HFFc6 (cell line): ENCODE measurements around the gene MEX3D. TPM values are rescaled to one million over a fixed set of nuclear protein-coding genes. Genes with fewer than 3 reads are reported as not detected.

ENCODE experiments used
- DNase-seq: peaks from one replicate; pipeline ENCODE4 v3.0.0-alpha.2; 2018
- H3K27ac Mint-ChIP-seq: 2 replicates; pipeline ENCODE4 v1.8.0; 2020; ENCODE audit warnings: mild to moderate bottlenecking, mixed read lengths
- H3K27me3 Mint-ChIP-seq: 2 replicates; pipeline ENCODE4 v1.8.0; 2021; ENCODE audit warnings: mild to moderate bottlenecking, moderate library complexity, mixed read lengths; ENCODE audit not compliant: insufficient read depth
- H3K36me3 Mint-ChIP-seq: 2 replicates; pipeline ENCODE4 v1.8.0; 2021; ENCODE audit warnings: low read depth, mixed read lengths
- H3K4me1 Mint-ChIP-seq: 2 replicates; pipeline ENCODE4 v1.8.0; 2020; ENCODE audit warnings: low read depth, mixed read lengths
- H3K4me3 Mint-ChIP-seq: 2 replicates; pipeline ENCODE4 v1.8.0; 2020; ENCODE audit warnings: mild to moderate bottlenecking, moderate library complexity, mixed read lengths
- H3K9me3 Mint-ChIP-seq: 2 replicates; pipeline ENCODE4 v1.8.0; 2020; ENCODE audit warnings: mild to moderate bottlenecking, mixed read lengths
- CTCF ChIP-seq: fragments of 200-600 bp; sonication (generic); IDR thresholded peaks from 2 replicates; pipeline ENCODE4 v1.5.0; 2021; ENCODE audit warnings: antibody characterized with exemption, mild to moderate bottlenecking
- total RNA-seq, 6 experiments: library from RNA; stranded (reverse); fragmentation: NEBNext Ultra II Directional; extraction: Animal tissue kit (Norgen Biotek cat#: 25700); gene quantifications; 2 replicates in 1 of 6; 3 replicates in 5 of 6; pipeline ENCODE4 v1.2.3, GENCODE V29; 2021

Gene MEX3D
- total RNA-seq, 6 experiments from 2014 or later, result 28.6 to 36.7 (median 31.4) TPM

GRCh38 chr19:1510807-1511206 lies 57.3 kb downstream of the MEX3D start:
- Mint-ChIP-seq H3K36me3 (no peaks in the 10 kb centered on the region; the same call in 1 of the 2 replicates), H3K9me3 (0 out of 2 replicates have a peak, but pooled peaks cover 3% of the 10 kb centered on the region), H3K4me3 (no peak overlapping the region), H3K27me3 (peaks cover 3% of the 10 kb centered on the region; the same call in 1 of the 2 replicates), H3K27ac (no peak overlapping the region), H3K4me1 (peaks cover 5% of the 10 kb centered on the region; the same call in 1 of the 2 replicates)
- no peak for DNase-seq
- no peak for TF ChIP-seq CTCF

GRCh38 chr19:1510442-1510806 lies 57.7 kb downstream of the MEX3D start:
- no peak for TF ChIP-seq CTCF
- no peak overlapping the region for H3K27ac Mint-ChIP-seq

GRCh38 chr19:1509602-1510441 lies 58.3 kb downstream of the MEX3D start:
- H3K36me3 Mint-ChIP-seq, result peaks cover 6% of the 10 kb centered on the region; the same call in 1 of the 2 replicates
- H3K27me3 Mint-ChIP-seq, result peaks cover 3% of the 10 kb centered on the region
- H3K4me3 Mint-ChIP-seq, result no peak overlapping the region
- no peak for DNase-seq
- no peak overlapping the region for H3K27ac Mint-ChIP-seq
- H3K9me3 Mint-ChIP-seq, result 0 out of 2 replicates have a peak, but pooled peaks cover 3% of the 10 kb centered on the region
- H3K4me1 Mint-ChIP-seq, result peaks cover 5% of the 10 kb centered on the region; the same call in 1 of the 2 replicates
- TF ChIP-seq CTCF, result no peak

More at GRCh38 chr19:1510442-1510806, 57.7 kb downstream of the MEX3D start:
- Mint-ChIP-seq H3K4me1 (peaks cover 5% of the 10 kb centered on the region; the same call in 1 of the 2 replicates), H3K27me3 (peaks cover 3% of the 10 kb centered on the region; the same call in 1 of the 2 replicates), H3K4me3 (no peak overlapping the region), H3K9me3 (0 out of 2 replicates have a peak, but pooled peaks cover 3% of the 10 kb centered on the region), H3K36me3 (peaks cover 3% of the 10 kb centered on the region; the same call in 1 of the 2 replicates)
- no peak for DNase-seq

- peaks cover 6% of the 10 kb centered on the region; the same call in 1 of the 2 replicates for H3K36me3 Mint-ChIP-seq
- TF ChIP-seq CTCF, result no peak
- DNase-seq, result no peak
- peaks cover 5% of the 10 kb centered on the region; the same call in 1 of the 2 replicates for H3K4me1 Mint-ChIP-seq
- no peak overlapping the region for H3K27ac Mint-ChIP-seq
- 0 out of 2 replicates have a peak, but pooled peaks cover 3% of the 10 kb centered on the region for H3K9me3 Mint-ChIP-seq
- peaks cover 6% of the 10 kb centered on the region for H3K27me3 Mint-ChIP-seq
- H3K4me3 Mint-ChIP-seq, result no peak overlapping the region
Measured at GRCh38 chr19:1508507-1508856, 59.6 kb downstream of the MEX3D start.

GRCh38 chr19:1507763-1508506 lies 60.2 kb downstream of the MEX3D start:
- H3K36me3 Mint-ChIP-seq, result peaks cover 6% of the 10 kb centered on the region; the same call in 1 of the 2 replicates
- H3K27ac Mint-ChIP-seq, result peak overlapping the region; percentile 91
- 0 out of 2 replicates have a peak, but pooled peaks cover 3% of the 10 kb centered on the region for H3K9me3 Mint-ChIP-seq
- peak overlapping the region; percentile 83 for H3K4me3 Mint-ChIP-seq
- TF ChIP-seq CTCF, result no peak
- peaks cover 9% of the 10 kb centered on the region for H3K27me3 Mint-ChIP-seq
- peak; percentile 90 for DNase-seq
- peaks cover 5% of the 10 kb centered on the region; the same call in 1 of the 2 replicates for H3K4me1 Mint-ChIP-seq
